Measurements from ENCODE around the gene CMSS1.

GRCh38 chr3:99885851-99886250, 68.2 kb downstream of the CMSS1 start:
- no peak for TF ChIP-seq ZNF274 (IDR thresholded peaks at IDR 0.05; ENCODE audit: low read depth, low read length)
- TF ChIP-seq YY1 (IDR thresholded peaks at IDR 0.05; ENCODE audit: insufficient read depth, insufficient read length) = no peak
